Measurements from ENCODE around the gene ARL2.

Gene ARL2

GRCh38 chr11:64994318-64994717 is 19.6 kb upstream of the ARL2 start:
- Histone ChIP-seq H3K27me3 (replicated peaks; ENCODE audit: control insufficient read depth, insufficient read depth, low read length) (no peaks in the 10 kb centered on the region), H3K4me3 (replicated peaks; ENCODE audit: low read depth, low read length) (no peak overlapping the region), H3K36me3 (ENCODE audit: control insufficient read depth, insufficient read depth, low read length) (no peaks in the 10 kb centered on the region)
- TF ChIP-seq CTCF (IDR thresholded peaks at IDR 0.05; ENCODE audit: insufficient read depth, low read length, poor library complexity, severe bottlenecking): no peak
- DNase-seq (ENCODE audit: extremely low read depth, insufficient read length): no peak

- no peak for DNase-seq (ENCODE audit: extremely low read depth, insufficient read length)
- H3K4me3 ChIP-seq (replicated peaks; ENCODE audit: low read depth, low read length): no peak overlapping the region
- TF ChIP-seq CTCF (IDR thresholded peaks at IDR 0.05; ENCODE audit: insufficient read depth, low read length, poor library complexity, severe bottlenecking): no peak
- H3K36me3 ChIP-seq (ENCODE audit: control insufficient read depth, insufficient read depth, low read length): no peaks in the 10 kb centered on the region
- H3K27me3 ChIP-seq (replicated peaks; ENCODE audit: control insufficient read depth, insufficient read depth, low read length): no peaks in the 10 kb centered on the region
Observed at GRCh38 chr11:64996327-64996709, 17.6 kb upstream of the ARL2 start.

DNA sequence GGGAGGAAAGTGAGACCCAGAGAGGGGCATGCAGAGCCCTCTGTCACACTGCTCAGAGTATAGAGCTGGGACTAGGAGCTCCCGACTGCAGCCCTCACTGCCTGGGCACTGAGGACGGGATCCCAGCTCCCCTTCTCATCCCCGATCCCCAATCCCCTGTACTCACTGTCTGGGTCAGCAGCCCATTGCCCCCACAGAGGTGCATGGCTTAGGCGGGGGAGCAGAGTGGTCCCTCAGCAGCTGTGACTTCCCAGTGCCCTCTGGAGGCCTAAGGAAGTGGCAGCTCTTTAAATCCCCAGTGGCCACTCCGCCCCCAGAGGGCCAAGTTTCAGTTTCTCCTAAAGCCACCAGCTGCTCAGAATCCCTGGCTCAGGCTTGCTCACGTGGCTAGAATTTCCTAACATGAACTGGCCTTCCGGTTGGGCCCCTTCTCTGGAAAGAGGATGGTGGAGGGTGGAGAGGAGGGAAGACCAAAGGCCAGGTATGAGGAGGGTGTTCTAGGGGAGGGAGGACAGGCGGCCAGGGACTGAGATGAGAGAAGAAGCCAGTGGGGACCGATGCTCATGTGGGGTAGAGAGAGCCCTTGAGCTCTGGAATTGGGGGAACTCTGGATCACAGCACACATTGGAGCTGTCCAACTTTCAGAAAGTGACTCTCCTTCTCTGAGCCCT is 17.1 kb upstream of the ARL2 start, which contains the start of gene BATF2:
Gene BATF2, minus strand, starts transcription at position 262 of the 671 bp plus-strand sequence. Its CDS starts 57 bp downstream, at position 205.
- Histone ChIP-seq H3K4me3 (replicated peaks; ENCODE audit: low read depth, low read length) (no peak within 1 kb of the TSS), H3K36me3 (ENCODE audit: control insufficient read depth, insufficient read depth, low read length) (no peaks in the 10 kb centered on the region), H3K27me3 (replicated peaks; ENCODE audit: control insufficient read depth, insufficient read depth, low read length) (no peaks in the 10 kb centered on the region)
- no peak for DNase-seq (ENCODE audit: extremely low read depth, insufficient read length)
- peak; percentile 37 for TF ChIP-seq CTCF (IDR thresholded peaks at IDR 0.05; ENCODE audit: insufficient read depth, low read length, poor library complexity, severe bottlenecking)

- DNase-seq (ENCODE audit: extremely low read depth, insufficient read length): no peak
- no peaks in the 10 kb centered on the region for H3K27me3 ChIP-seq (replicated peaks; ENCODE audit: control insufficient read depth, insufficient read depth, low read length)
- TF ChIP-seq CTCF (IDR thresholded peaks at IDR 0.05; ENCODE audit: insufficient read depth, low read length, poor library complexity, severe bottlenecking): no peak
- H3K36me3 ChIP-seq (ENCODE audit: control insufficient read depth, insufficient read depth, low read length): no peaks in the 10 kb centered on the region
- H3K4me3 ChIP-seq (replicated peaks; ENCODE audit: low read depth, low read length): no peak overlapping the region
Observed at GRCh38 chr11:64998141-64998540, 15.8 kb upstream of the ARL2 start.

GRCh38 chr11:64998690-64999431 is 15.1 kb upstream of the ARL2 start:
- DNase-seq (ENCODE audit: extremely low read depth, insufficient read length): no peak
- Histone ChIP-seq H3K36me3 (ENCODE audit: control insufficient read depth, insufficient read depth, low read length) (no peaks in the 10 kb centered on the region), H3K4me3 (replicated peaks; ENCODE audit: low read depth, low read length) (no peak overlapping the region), H3K27me3 (replicated peaks; ENCODE audit: control insufficient read depth, insufficient read depth, low read length) (no peaks in the 10 kb centered on the region)
- no peak for TF ChIP-seq CTCF (IDR thresholded peaks at IDR 0.05; ENCODE audit: insufficient read depth, low read length, poor library complexity, severe bottlenecking)

Data from GM06990 (cell line).